Tibial nerve (tissue), 3 donors: ENCODE measurements around the gene HAVCR1.

ENCODE experiments used
- POLR2A ChIP-seq, 2 donors: fragments of 450-650 bp; IDR thresholded peaks; one replicate each; pipeline ENCODE4 v1.6.1; 2017; ENCODE audit warnings: antibody characterized with exemption in 2 of 2, mild to moderate bottlenecking in 2 of 2, moderate library complexity in 2 of 2
- TF ChIP-seq, protein P1 (sequence below), 5 experiments: fragments of 200-600 bp in 3 of 5; fragments of 450-650 bp in 2 of 5; sonication (generic) in 3 of 5; IDR thresholded peaks; one replicate each; pipeline ENCODE4 v1.5.1; 2016 to 2019; ENCODE audit warnings: antibody characterized with exemption in 5 of 5, mild to moderate bottlenecking in 3 of 5, moderate library complexity in 2 of 5

DNA sequence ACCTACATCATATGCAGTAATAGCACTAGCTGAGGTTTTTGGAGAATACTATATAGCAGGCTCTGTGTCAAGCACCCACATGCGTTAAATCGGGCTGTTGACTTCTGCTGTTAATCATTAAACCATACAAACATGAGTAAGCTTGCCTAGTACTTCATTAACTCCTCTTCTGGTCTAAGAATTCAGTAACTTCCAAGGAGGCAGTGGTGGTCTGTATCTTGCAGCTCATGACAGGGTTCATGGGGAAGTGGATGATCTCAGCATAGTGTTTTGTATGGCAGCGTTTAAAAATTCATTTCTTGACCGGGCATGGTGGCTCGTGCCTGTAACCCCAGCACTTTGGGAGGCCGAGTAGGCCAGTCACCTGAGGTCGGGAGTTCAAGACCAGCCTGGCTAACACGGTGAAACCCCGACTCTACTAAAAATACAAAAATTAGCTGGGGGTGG is at the start of gene HAVCR1:
- TF ChIP-seq POLR2A (IDR thresholded peaks at IDR 0.05): no peak
- TF ChIP-seq, protein P1, sequence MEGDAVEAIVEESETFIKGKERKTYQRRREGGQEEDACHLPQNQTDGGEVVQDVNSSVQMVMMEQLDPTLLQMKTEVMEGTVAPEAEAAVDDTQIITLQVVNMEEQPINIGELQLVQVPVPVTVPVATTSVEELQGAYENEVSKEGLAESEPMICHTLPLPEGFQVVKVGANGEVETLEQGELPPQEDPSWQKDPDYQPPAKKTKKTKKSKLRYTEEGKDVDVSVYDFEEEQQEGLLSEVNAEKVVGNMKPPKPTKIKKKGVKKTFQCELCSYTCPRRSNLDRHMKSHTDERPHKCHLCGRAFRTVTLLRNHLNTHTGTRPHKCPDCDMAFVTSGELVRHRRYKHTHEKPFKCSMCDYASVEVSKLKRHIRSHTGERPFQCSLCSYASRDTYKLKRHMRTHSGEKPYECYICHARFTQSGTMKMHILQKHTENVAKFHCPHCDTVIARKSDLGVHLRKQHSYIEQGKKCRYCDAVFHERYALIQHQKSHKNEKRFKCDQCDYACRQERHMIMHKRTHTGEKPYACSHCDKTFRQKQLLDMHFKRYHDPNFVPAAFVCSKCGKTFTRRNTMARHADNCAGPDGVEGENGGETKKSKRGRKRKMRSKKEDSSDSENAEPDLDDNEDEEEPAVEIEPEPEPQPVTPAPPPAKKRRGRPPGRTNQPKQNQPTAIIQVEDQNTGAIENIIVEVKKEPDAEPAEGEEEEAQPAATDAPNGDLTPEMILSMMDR (IDR thresholded peaks at IDR 0.05): no peak
